Uterus (tissue), 2 donors: ENCODE data around the gene PPP1R2.

Experiments
- POLR2A ChIP-seq, 2 donors: fragments of 450-650 bp; IDR thresholded peaks; one replicate each; pipeline ENCODE4 v1.6.1; 2016; ENCODE audit warnings: antibody characterized with exemption in 2 of 2, mild to moderate bottlenecking in 1 of 2, moderate library complexity in 1 of 2
- TF ChIP-seq, protein P1 (sequence below), 4 experiments: fragments of 200-600 bp in 2 of 4; fragments of 450-650 bp in 2 of 4; sonication (generic) in 2 of 4; IDR thresholded peaks; one replicate each; pipeline ENCODE4 v1.5.1; 2016 to 2019; ENCODE audit warnings: antibody characterized with exemption in 4 of 4, mild to moderate bottlenecking in 2 of 4, moderate library complexity in 1 of 4

DNA sequence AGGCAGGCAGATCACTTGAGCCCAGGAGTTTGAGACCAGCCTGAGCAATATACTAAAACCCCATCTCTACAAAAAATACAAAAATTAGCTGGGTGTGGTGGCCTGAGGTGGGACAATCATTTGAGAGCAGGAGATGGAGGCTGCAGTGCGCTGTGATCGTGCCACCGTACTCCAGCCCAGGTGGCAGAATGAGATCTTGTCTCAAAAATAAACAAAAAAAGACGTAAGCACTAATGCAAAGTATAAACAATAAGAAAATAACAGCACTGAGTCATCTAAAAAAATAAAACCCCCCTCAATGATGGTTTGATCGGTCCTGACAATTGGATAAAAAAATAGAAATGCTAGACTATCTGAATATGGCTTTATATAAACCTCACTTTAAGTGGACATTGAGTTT is 3.6 kb downstream of the PPP1R2 start:
- TF ChIP-seq POLR2A (IDR thresholded peaks at IDR 0.05), result no peak
- TF ChIP-seq, protein P1, sequence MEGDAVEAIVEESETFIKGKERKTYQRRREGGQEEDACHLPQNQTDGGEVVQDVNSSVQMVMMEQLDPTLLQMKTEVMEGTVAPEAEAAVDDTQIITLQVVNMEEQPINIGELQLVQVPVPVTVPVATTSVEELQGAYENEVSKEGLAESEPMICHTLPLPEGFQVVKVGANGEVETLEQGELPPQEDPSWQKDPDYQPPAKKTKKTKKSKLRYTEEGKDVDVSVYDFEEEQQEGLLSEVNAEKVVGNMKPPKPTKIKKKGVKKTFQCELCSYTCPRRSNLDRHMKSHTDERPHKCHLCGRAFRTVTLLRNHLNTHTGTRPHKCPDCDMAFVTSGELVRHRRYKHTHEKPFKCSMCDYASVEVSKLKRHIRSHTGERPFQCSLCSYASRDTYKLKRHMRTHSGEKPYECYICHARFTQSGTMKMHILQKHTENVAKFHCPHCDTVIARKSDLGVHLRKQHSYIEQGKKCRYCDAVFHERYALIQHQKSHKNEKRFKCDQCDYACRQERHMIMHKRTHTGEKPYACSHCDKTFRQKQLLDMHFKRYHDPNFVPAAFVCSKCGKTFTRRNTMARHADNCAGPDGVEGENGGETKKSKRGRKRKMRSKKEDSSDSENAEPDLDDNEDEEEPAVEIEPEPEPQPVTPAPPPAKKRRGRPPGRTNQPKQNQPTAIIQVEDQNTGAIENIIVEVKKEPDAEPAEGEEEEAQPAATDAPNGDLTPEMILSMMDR (IDR thresholded peaks at IDR 0.05), result no peak
